ENCODE results near the gene KCTD6. TPM values are rescaled to one million over a fixed set of nuclear protein-coding genes. Genes with fewer than 3 reads are reported as not detected.

The KCTD6 gene
- total RNA-seq: 10 to 100 TPM in 1 of 2 experiments, 1 to 10 TPM in 1; 9.7 to 10.0 TPM

GRCh38 chr3:58491506-58492402, at the start of gene KCTD6:
Gene KCTD6, plus strand, starts transcription at chr3:58492096. Its CDS starts 6,660 bp downstream, at chr3:58498756.
- DNase-seq (peak; percentile 96), ATAC-seq (ENCODE audit: low read depth) (peak; percentile 95)
- H3K4me3 Mint-ChIP-seq: peak within 1 kb of the TSS; percentile 88
- H3K27me3 Mint-ChIP-seq: peaks cover 46% of the 10 kb centered on the region
- H3K9me3 Mint-ChIP-seq: no peaks in the 10 kb centered on the region
- POLR2A ChIA-PET: interaction anchor here (1.3 to 1.7 kb wide), 3 partner anchors 158 to 185 kb away, joined by 3 to 8 read pairs (median 5); partner anchors contain the start of genes HTD2 and RPP14
- peak within 1 kb of the TSS; percentile 74 for H3K27ac Mint-ChIP-seq
- peaks cover 15% of the 10 kb centered on the region for H3K4me1 Mint-ChIP-seq
- no peaks in the 10 kb centered on the region for H3K36me3 Mint-ChIP-seq

- Mint-ChIP-seq H3K36me3 (peaks cover 3% of the 10 kb centered on the region), H3K27me3 (peaks cover 2% of the 10 kb centered on the region), H3K4me1 (peaks cover 3% of the 10 kb centered on the region), H3K9me3 (peaks cover 13% of the 10 kb centered on the region), H3K4me3 (no peak overlapping the region), H3K27ac (no peak overlapping the region)
- POLR2A ChIA-PET: no interaction called here
- no peak for DNase-seq
- ATAC-seq (ENCODE audit: low read depth): no peak
Measured at GRCh38 chr3:58452176-58452575, 39.7 kb upstream of the KCTD6 start.

DNA sequence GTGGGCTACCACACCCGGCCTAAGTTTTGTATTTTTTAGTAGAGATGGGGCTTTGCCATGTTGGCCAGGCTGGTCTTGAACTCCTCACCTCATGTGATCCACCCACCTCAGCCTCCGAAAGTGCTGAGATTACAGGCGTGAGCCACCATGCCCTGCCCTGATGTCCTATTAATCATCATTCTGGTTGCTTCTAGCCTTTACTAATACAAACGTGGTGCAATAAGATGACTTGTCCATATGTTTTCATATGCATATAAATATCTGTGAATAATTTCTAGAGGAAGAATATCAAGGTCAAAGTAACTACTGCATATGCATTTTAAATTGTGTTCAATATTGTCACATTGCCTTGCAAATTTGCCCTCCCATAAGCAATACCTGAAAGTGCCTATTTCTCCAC, 32.7 kb upstream of the KCTD6 start:
- no peak for DNase-seq
- no peak for ATAC-seq (ENCODE audit: low read depth)
- POLR2A ChIA-PET: no interaction called here
- Mint-ChIP-seq H3K4me1 (peaks cover 6% of the 10 kb centered on the region), H3K27ac (no peak overlapping the region), H3K9me3 (peaks cover 7% of the 10 kb centered on the region), H3K4me3 (no peak overlapping the region), H3K27me3 (peaks cover 2% of the 10 kb centered on the region), H3K36me3 (peaks cover 2% of the 10 kb centered on the region)

- no peaks in the 10 kb centered on the region for H3K9me3 Mint-ChIP-seq
Measured at GRCh38 chr3:58462829-58463180, 29.1 kb upstream of the KCTD6 start.

DNA sequence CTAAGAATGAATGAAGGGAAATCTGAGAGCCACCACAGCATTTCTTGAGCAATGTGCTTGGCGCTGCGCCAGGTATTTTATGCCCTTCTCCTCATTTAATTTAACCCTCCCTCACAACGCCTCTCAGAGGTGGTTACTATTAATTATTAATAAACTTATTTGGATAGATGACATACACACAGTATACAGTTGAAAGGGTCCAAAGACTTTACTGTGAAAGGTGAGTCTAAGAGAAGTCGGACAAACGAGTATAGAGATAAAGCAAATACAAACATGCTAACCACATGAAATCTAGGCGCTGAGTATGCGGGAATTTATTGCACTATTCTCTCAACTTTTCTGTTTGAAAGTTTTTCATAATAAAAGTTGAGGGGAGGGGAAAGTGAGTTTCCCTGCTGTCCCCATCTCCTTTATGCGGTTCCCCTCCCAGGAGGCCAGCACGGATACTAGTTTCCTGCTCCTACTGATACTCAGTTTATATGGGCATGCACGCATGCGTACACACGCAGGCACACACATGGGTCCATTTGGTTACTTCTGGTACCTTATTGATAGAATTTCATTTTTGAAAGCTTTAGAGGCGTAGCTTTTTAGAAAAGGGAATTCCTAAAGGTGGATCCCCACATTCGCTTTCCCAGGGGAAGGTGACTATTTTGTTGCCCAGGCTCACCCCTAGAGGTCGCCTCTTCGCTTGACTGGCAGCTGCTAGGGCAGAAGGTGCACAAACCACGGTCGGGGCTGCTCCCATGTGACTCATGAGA, 28.5 kb upstream of the KCTD6 start:
- peaks cover 15% of the 10 kb centered on the region for H3K27me3 Mint-ChIP-seq
- DNase-seq: peak; percentile 57
- no peak overlapping the region for H3K27ac Mint-ChIP-seq
- peaks cover 9% of the 10 kb centered on the region for H3K4me1 Mint-ChIP-seq
- peak overlapping the region; percentile 47 for H3K4me3 Mint-ChIP-seq
- POLR2A ChIA-PET: no interaction called here
- no peaks in the 10 kb centered on the region for H3K36me3 Mint-ChIP-seq
- ATAC-seq (ENCODE audit: low read depth): peak; percentile 91
- no peaks in the 10 kb centered on the region for H3K9me3 Mint-ChIP-seq

More at GRCh38 chr3:58462829-58463180, 29.1 kb upstream of the KCTD6 start:
- DNase-seq (no peak), ATAC-seq (ENCODE audit: low read depth) (no peak)
- POLR2A ChIA-PET: no interaction called here
- Mint-ChIP-seq H3K27ac (no peak overlapping the region), H3K27me3 (peaks cover 15% of the 10 kb centered on the region), H3K4me1 (peaks cover 9% of the 10 kb centered on the region), H3K4me3 (no peak overlapping the region), H3K36me3 (no peaks in the 10 kb centered on the region)

GRCh38 chr3:58463942-58464271, 28.0 kb upstream of the KCTD6 start:
- H3K27me3 Mint-ChIP-seq: peaks cover 15% of the 10 kb centered on the region
- ATAC-seq (ENCODE audit: low read depth) (no peak), DNase-seq (no peak)
- POLR2A ChIA-PET: no interaction called here
- H3K36me3 Mint-ChIP-seq: no peaks in the 10 kb centered on the region
- peak overlapping the region; percentile 47 for H3K4me3 Mint-ChIP-seq
- no peak overlapping the region for H3K27ac Mint-ChIP-seq
- H3K9me3 Mint-ChIP-seq: no peaks in the 10 kb centered on the region
- peaks cover 9% of the 10 kb centered on the region for H3K4me1 Mint-ChIP-seq

- ATAC-seq (ENCODE audit: low read depth) (no peak), DNase-seq (no peak)
- Mint-ChIP-seq H3K4me1 (peaks cover 9% of the 10 kb centered on the region), H3K9me3 (no peaks in the 10 kb centered on the region), H3K27me3 (peaks cover 15% of the 10 kb centered on the region), H3K36me3 (no peaks in the 10 kb centered on the region), H3K4me3 (no peak overlapping the region), H3K27ac (no peak overlapping the region)
- POLR2A ChIA-PET: no interaction called here
Measured at GRCh38 chr3:58464866-58465265, 27.0 kb upstream of the KCTD6 start.

- Mint-ChIP-seq H3K4me3 (no peak overlapping the region), H3K4me1 (peaks cover 21% of the 10 kb centered on the region), H3K36me3 (no peaks in the 10 kb centered on the region), H3K9me3 (no peaks in the 10 kb centered on the region), H3K27me3 (peaks cover 15% of the 10 kb centered on the region), H3K27ac (no peak overlapping the region)
- DNase-seq: no peak
- ATAC-seq (ENCODE audit: low read depth): no peak
- POLR2A ChIA-PET: no interaction called here
Measured at GRCh38 chr3:58466899-58467563, 24.9 kb upstream of the KCTD6 start.

- Mint-ChIP-seq H3K4me3 (no peak overlapping the region), H3K36me3 (no peaks in the 10 kb centered on the region), H3K4me1 (peaks cover 16% of the 10 kb centered on the region), H3K27ac (no peak overlapping the region), H3K27me3 (peaks cover 24% of the 10 kb centered on the region), H3K9me3 (no peaks in the 10 kb centered on the region)
- DNase-seq (no peak), ATAC-seq (ENCODE audit: low read depth) (no peak)
- POLR2A ChIA-PET: interaction anchor here (0.7 kb wide), 1 partner anchor 138 kb away, joined by 4 read pairs; no protein-coding TSS in a partner anchor
Measured at GRCh38 chr3:58469096-58469495, 22.8 kb upstream of the KCTD6 start.

DNA sequence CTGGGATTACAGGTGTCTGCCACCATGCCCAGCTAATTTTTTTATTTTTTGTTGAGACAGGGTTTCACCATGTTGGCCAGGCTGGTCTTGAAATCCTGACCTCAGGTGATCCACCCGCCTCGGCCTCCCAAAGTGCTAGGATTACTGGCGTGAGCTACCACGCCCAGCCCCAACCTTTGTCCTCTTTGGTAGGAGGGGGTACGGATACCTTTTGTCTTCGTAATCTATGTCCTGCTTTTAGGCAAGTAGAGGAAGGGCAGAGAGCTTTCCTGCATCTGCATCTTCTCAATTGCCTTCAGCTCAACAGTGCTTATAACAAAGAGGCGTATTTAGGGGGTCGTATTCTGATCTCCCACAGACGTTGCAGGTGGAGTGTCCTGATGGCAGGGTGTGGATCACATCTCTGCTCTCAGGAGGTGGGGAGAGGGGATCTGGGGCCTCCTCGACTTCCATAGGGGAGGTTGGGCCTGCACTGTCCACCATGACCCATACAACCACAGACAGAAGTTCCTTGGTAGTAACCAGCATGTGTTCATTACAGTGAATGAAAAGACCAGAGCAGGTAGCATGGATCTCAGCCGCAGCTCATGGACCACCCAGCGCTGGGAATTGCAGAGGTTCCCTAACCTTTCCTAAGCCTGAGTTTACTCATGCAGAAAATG, 21.4 kb upstream of the KCTD6 start:
- DNase-seq (no peak), ATAC-seq (ENCODE audit: low read depth) (no peak)
- peaks cover 23% of the 10 kb centered on the region for H3K27me3 Mint-ChIP-seq
- H3K4me1 Mint-ChIP-seq: peaks cover 25% of the 10 kb centered on the region
- peak overlapping the region; percentile 51 for H3K27ac Mint-ChIP-seq
- POLR2A ChIA-PET: no interaction called here
- no peaks in the 10 kb centered on the region for H3K36me3 Mint-ChIP-seq
- no peak overlapping the region for H3K4me3 Mint-ChIP-seq
- peaks cover 1% of the 10 kb centered on the region for H3K9me3 Mint-ChIP-seq

DNA sequence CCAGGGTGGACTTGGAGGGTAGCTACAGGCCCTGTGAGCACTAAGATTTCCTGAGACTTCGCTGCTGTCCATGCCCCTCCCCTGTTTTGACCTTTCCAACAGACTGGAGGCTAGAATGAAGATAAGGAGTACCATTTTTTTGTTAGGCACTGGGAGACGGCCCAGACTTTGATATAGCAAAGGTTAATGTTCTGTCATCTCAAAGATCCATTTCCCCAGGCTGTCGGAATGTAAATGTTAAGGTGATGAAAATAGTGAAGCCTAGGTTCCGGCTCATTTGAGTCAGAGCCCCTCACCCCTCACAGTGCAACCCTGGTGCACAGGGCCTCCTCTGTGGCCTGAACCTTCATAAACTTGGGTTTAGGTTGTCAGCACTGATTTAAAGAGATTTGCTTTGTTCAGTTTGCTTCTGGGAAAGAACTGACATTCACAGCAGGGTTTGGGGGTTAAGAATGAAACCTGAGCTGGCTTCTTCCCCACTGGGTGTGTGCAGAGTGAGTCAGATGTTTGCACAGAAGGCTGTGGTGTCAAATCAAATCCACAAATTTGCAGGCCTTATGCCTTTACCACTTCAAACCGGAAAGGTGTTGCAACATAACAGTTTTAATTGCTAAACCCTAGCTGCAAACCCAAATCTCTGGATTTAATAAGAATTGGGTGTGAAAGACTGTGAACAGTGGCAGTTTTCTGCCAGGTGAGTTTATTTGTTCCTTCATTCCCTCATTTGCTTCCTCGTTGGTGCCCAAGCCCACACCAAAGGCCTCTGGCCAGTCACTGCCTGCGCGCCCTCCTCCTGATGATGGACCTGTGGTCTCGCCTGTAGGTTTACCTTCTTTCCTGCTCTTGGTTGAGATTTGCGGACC, 20.6 kb upstream of the KCTD6 start:
- no peak for DNase-seq
- peak overlapping the region; percentile 35 for H3K4me3 Mint-ChIP-seq
- peaks cover 19% of the 10 kb centered on the region for H3K27me3 Mint-ChIP-seq
- H3K27ac Mint-ChIP-seq: peak overlapping the region; percentile 51
- no peaks in the 10 kb centered on the region for H3K36me3 Mint-ChIP-seq
- POLR2A ChIA-PET: interaction anchor here (1.1 to 1.4 kb wide), 2 partner anchors 37 to 42 kb away, joined by 3 to 4 read pairs; partner anchors contain the start of gene PDHB
- peaks cover 25% of the 10 kb centered on the region for H3K4me1 Mint-ChIP-seq
- H3K9me3 Mint-ChIP-seq: peaks cover 1% of the 10 kb centered on the region
- peak; percentile 98 for ATAC-seq (ENCODE audit: low read depth)

DNA sequence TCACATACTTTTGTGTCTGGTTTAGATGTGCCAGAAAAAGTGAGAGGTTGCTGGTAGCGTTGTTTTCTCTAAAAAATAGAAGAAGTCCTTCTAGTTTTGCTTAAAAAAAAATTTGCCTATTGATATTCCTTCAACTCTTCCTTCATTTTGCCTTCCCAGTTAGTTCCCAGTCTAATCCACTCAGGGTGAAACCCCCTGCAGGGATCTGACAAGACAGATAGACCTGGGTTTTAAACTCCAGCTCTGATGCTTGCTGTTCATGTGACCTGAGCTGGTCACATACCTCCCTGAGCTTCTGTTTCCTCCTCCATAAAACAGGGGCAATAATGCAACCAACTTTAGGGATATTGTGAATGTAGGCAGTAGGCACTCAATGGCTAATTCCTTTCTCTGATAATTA, 18.6 kb upstream of the KCTD6 start:
- DNase-seq (no peak), ATAC-seq (ENCODE audit: low read depth) (no peak)
- Mint-ChIP-seq H3K27me3 (peaks cover 20% of the 10 kb centered on the region), H3K4me3 (no peak overlapping the region), H3K36me3 (no peaks in the 10 kb centered on the region), H3K9me3 (peaks cover 1% of the 10 kb centered on the region), H3K27ac (no peak overlapping the region), H3K4me1 (peaks cover 25% of the 10 kb centered on the region)
- POLR2A ChIA-PET: no interaction called here
